Measurements from ENCODE around the gene PAX6. TPM values are rescaled to one million over a fixed set of nuclear protein-coding genes. Genes with fewer than 3 reads are reported as not detected.

PAX6 gene
- total RNA-seq, 1 experiment from 2014 or later = 22.4 TPM

GRCh38 chr11:31803813-31804311 is 7.3 kb downstream of the PAX6 start:
- DNase-seq (ENCODE audit: low spot score) = no peak
- Histone ChIP-seq H3K27ac (ENCODE audit: low read depth, low read length, poor library complexity, severe bottlenecking) (no peak overlapping the region), H3K4me3 (ENCODE audit: low read depth, low read length, poor library complexity, severe bottlenecking) (no peak overlapping the region), H3K36me3 (ENCODE audit: insufficient read depth, low read length, poor library complexity, severe bottlenecking) (peaks cover 9% of the 10 kb centered on the region), H3K9me3 (ENCODE audit: low read depth, low read length, poor library complexity, severe bottlenecking) (no peaks in the 10 kb centered on the region), H3K4me1 (ENCODE audit: insufficient read depth, low read length, poor library complexity, severe bottlenecking) (peaks cover 6% of the 10 kb centered on the region), H3K27me3 (replicated peaks; ENCODE audit: insufficient read depth, low read depth, low read length, poor library complexity) (peaks cover 99% of the 10 kb centered on the region)
- no peak for TF ChIP-seq EZH2 (IDR thresholded peaks at IDR 0.05; ENCODE audit: borderline replicate concordance, low read depth, low read length, poor library complexity, severe bottlenecking)
- no peak for TF ChIP-seq CTCF (conservative IDR thresholded peaks at IDR 0.05; ENCODE audit: low read depth, low read length)
- BruUV-seq (replicated peaks) = no TSS peak
- intact Hi-C loops (cut with micrococcal nuclease; ENCODE audit: unreplicated experiment) = no loop called here
- ChIA-PET POLR2A (ENCODE audit: low non-redundant PET) (interaction anchor here (0.5 to 0.7 kb wide), 4 partner anchors 34 to 525 kb away, joined by 3 to 5 read pairs (median 3); no protein-coding TSS in a partner anchor), CTCF (no interaction called here)

- Histone ChIP-seq H3K27me3 (replicated peaks; ENCODE audit: insufficient read depth, low read depth, low read length, poor library complexity) (peaks cover 99% of the 10 kb centered on the region), H3K4me1 (ENCODE audit: insufficient read depth, low read length, poor library complexity, severe bottlenecking) (no peaks in the 10 kb centered on the region), H3K4me3 (ENCODE audit: low read depth, low read length, poor library complexity, severe bottlenecking) (no peak overlapping the region), H3K9me3 (ENCODE audit: low read depth, low read length, poor library complexity, severe bottlenecking) (no peaks in the 10 kb centered on the region), H3K27ac (ENCODE audit: low read depth, low read length, poor library complexity, severe bottlenecking) (no peak overlapping the region), H3K36me3 (ENCODE audit: insufficient read depth, low read length, poor library complexity, severe bottlenecking) (peaks cover 9% of the 10 kb centered on the region)
- TF ChIP-seq CTCF (conservative IDR thresholded peaks at IDR 0.05; ENCODE audit: low read depth, low read length) (no peak), EZH2 (IDR thresholded peaks at IDR 0.05; ENCODE audit: borderline replicate concordance, low read depth, low read length, poor library complexity, severe bottlenecking) (no peak)
- no TSS peak for BruUV-seq (replicated peaks)
- intact Hi-C loops (cut with micrococcal nuclease; ENCODE audit: unreplicated experiment) = no loop called here
- no peak for DNase-seq (ENCODE audit: low spot score)
- ChIA-PET CTCF (no interaction called here), POLR2A (ENCODE audit: low non-redundant PET) (interaction anchor here (0.5 to 0.7 kb wide), 4 partner anchors 33 to 526 kb away, joined by 3 to 5 read pairs (median 3); no protein-coding TSS in a partner anchor)
Measured at GRCh38 chr11:31802990-31803812, 7.9 kb downstream of the PAX6 start.

- intact Hi-C loops (cut with micrococcal nuclease; ENCODE audit: unreplicated experiment) = no loop called here
Measured at GRCh38 chr11:31802609-31802989, 8.5 kb downstream of the PAX6 start.

More at GRCh38 chr11:31802609-31802989, 8.5 kb downstream of the PAX6 start:
- Histone ChIP-seq H3K36me3 (ENCODE audit: insufficient read depth, low read length, poor library complexity, severe bottlenecking) (peaks cover 9% of the 10 kb centered on the region), H3K27ac (ENCODE audit: low read depth, low read length, poor library complexity, severe bottlenecking) (no peak overlapping the region), H3K4me1 (ENCODE audit: insufficient read depth, low read length, poor library complexity, severe bottlenecking) (no peaks in the 10 kb centered on the region), H3K9me3 (ENCODE audit: low read depth, low read length, poor library complexity, severe bottlenecking) (no peaks in the 10 kb centered on the region), H3K4me3 (ENCODE audit: low read depth, low read length, poor library complexity, severe bottlenecking) (no peak overlapping the region), H3K27me3 (replicated peaks; ENCODE audit: insufficient read depth, low read depth, low read length, poor library complexity) (peaks cover 98% of the 10 kb centered on the region)
- ChIA-PET POLR2A (ENCODE audit: low non-redundant PET) (interaction anchor here (0.6 kb wide), 1 partner anchor 260 kb away, joined by 5 read pairs; no protein-coding TSS in a partner anchor), CTCF (no interaction called here)
- BruUV-seq (replicated peaks) = no TSS peak
- DNase-seq (ENCODE audit: low spot score) = no peak
- TF ChIP-seq EZH2 (IDR thresholded peaks at IDR 0.05; ENCODE audit: borderline replicate concordance, low read depth, low read length, poor library complexity, severe bottlenecking) (peak; percentile 4), CTCF (conservative IDR thresholded peaks at IDR 0.05; ENCODE audit: low read depth, low read length) (no peak)
